CD4-positive, alpha-beta T cell (primary cell): ENCODE results near the gene EML6. TPM values are rescaled to one million over a fixed set of nuclear protein-coding genes. Genes with fewer than 3 reads are reported as not detected.

Experiments
- ATAC-seq: fragments of 200-7000 bp; cut with Tn5 transposase; one replicate; pipeline ENCODE4 v1.10.0; 2022; ENCODE audit warnings: mild to moderate bottlenecking; ENCODE audit not compliant: poor library complexity
- CTCF ChIA-PET: fragments of 350-600 bp; sonication (Branson Sonifier 250); formaldehyde crosslinking; loops from one replicate; lab custom pipeline; 2021; ENCODE audit warnings: antibody characterized with exemption, inconsistent platforms; lab: Charles Lee
- POLR2A ChIA-PET: fragments of 350-600 bp; sonication (Branson Sonifier 250); formaldehyde crosslinking; loops from one replicate; lab custom pipeline; 2021; ENCODE audit warnings: antibody characterized with exemption, inconsistent platforms; lab: Charles Lee
- DNase-seq, 14 experiments: peaks; one replicate each; pipeline ENCODE4 v3.0.0-alpha.2; 2013 to 2020; ENCODE audit warnings: mixed read lengths in 2 of 14
- H3K27ac ChIP-seq, 2 donors: one replicate each; pipeline versions ENCODE4 v1.5.1 to v1.7.0; 2013; ENCODE audit warnings: low read length in 2 of 2, low read depth in 1 of 2, mild to moderate bottlenecking in 1 of 2
- H3K27me3 ChIP-seq, 2 experiments: 1 replicate in 1 of 2; 2 replicates in 1 of 2; pipeline versions ENCODE4 v1.6.1 to v1.7.0; 2013; ENCODE audit warnings: low read length in 2 of 2, control low read depth in 1 of 2, mild to moderate bottlenecking in 1 of 2, moderate library complexity in 1 of 2; ENCODE audit not compliant: insufficient read depth in 2 of 2, control insufficient read depth in 1 of 2
- H3K36me3 ChIP-seq: one replicate; pipeline ENCODE4 v1.6.1; 2013; ENCODE audit warnings: low read length, control low read depth; ENCODE audit not compliant: insufficient read depth
- H3K4me1 ChIP-seq: one replicate; pipeline ENCODE4 v1.6.1; 2013; ENCODE audit warnings: low read length, control low read depth; ENCODE audit not compliant: insufficient read depth
- H3K4me3 ChIP-seq: one replicate; pipeline ENCODE4 v1.5.1; 2013; ENCODE audit warnings: mild to moderate bottlenecking, low read length, moderate library complexity
- H3K9me3 ChIP-seq, 2 experiments: 1 replicate in 1 of 2; 2 replicates in 1 of 2; pipeline versions ENCODE4 v1.6.1 to v1.7.0; 2013; ENCODE audit warnings: low read length in 2 of 2, mild to moderate bottlenecking in 2 of 2, control low read depth in 1 of 2, moderate library complexity in 1 of 2; ENCODE audit not compliant: control insufficient read depth in 1 of 2, insufficient read depth in 1 of 2
- H3K27ac Mint-ChIP-seq: one replicate; pipeline ENCODE4 v1.8.0; 2020; ENCODE audit warnings: mixed read lengths
- H3K27me3 Mint-ChIP-seq: one replicate; pipeline ENCODE4 v1.8.0; 2021; ENCODE audit warnings: mixed read lengths
- H3K36me3 Mint-ChIP-seq: one replicate; pipeline ENCODE4 v1.8.0; 2021; ENCODE audit warnings: low read depth, mixed read lengths
- H3K4me1 Mint-ChIP-seq: one replicate; pipeline ENCODE4 v1.8.0; 2021; ENCODE audit warnings: low read depth, mixed read lengths
- H3K4me3 Mint-ChIP-seq: one replicate; pipeline ENCODE4 v1.8.0; 2020; ENCODE audit warnings: mild to moderate bottlenecking, mixed read lengths
- H3K9me3 Mint-ChIP-seq: one replicate; pipeline ENCODE4 v1.8.0; 2020; ENCODE audit warnings: mixed read lengths
- intact Hi-C, 2 experiments: fragments of 100-400 bp; cut with DNase I in 1 of 2; cut with micrococcal nuclease in 1 of 2; formaldehyde crosslinking; loops; one replicate each; pipeline versions ENCODE4 v1.15.1 to v1.9.0; 2023 to 2025; cut with DNase I, micrococcal nuclease
- total RNA-seq, 174 experiments: library from RNA in 2 of 174; stranded (reverse) in 2 of 174; gene quantifications; one replicate each; pipeline ENCODE4 v1.2.3 and lab custom pipeline; 2021 to 2026
- TF ChIP-seq, protein P1 (sequence below): fragments of 200-600 bp; IDR thresholded peaks from one replicate; pipeline ENCODE4 v1.8.0; 2022; ENCODE audit warnings: antibody characterized with exemption, mild to moderate bottlenecking

The EML6 gene
- total RNA-seq, 2 experiments from 2014 or later = 0.22 to 0.34 TPM

- no peak overlapping the region for H3K4me3 ChIP-seq
- peaks cover 0 to 8% of the 10 kb centered on the region in 2 experiments for H3K9me3 ChIP-seq
- intact Hi-C loops = loop anchor here (1.0 to 10.0 kb wide), 5 partner anchors 183 to 1283 kb away; no protein-coding TSS in a partner anchor
- no peak overlapping the region for H3K4me3 Mint-ChIP-seq
- POLR2A ChIA-PET = interaction anchor here (1.0 to 1.6 kb wide), 7 partner anchors 13 to 598 kb away, joined by 3 to 10 read pairs (median 4); partner anchors contain the start of gene ACYP2
- DNase-seq (peak in 3 of 14 experiments; percentile 73 to 78 (median 78)), ATAC-seq (peak; percentile 72)
- H3K27me3 Mint-ChIP-seq = peaks cover 16% of the 10 kb centered on the region
- H3K27me3 ChIP-seq = peaks cover 17 to 23% of the 10 kb centered on the region in 2 experiments
- CTCF ChIA-PET = interaction anchor here (0.6 to 4.5 kb wide), 19 partner anchors 7 to 720 kb away, joined by 3 to 43 read pairs (median 3); partner anchors contain the start of gene EML6
- no peaks in the 10 kb centered on the region for H3K36me3 ChIP-seq
- no peak overlapping the region for H3K27ac Mint-ChIP-seq
- no peaks in the 10 kb centered on the region for H3K4me1 Mint-ChIP-seq
- H3K27ac ChIP-seq = no peak overlapping the region
- TF ChIP-seq, protein P1, sequence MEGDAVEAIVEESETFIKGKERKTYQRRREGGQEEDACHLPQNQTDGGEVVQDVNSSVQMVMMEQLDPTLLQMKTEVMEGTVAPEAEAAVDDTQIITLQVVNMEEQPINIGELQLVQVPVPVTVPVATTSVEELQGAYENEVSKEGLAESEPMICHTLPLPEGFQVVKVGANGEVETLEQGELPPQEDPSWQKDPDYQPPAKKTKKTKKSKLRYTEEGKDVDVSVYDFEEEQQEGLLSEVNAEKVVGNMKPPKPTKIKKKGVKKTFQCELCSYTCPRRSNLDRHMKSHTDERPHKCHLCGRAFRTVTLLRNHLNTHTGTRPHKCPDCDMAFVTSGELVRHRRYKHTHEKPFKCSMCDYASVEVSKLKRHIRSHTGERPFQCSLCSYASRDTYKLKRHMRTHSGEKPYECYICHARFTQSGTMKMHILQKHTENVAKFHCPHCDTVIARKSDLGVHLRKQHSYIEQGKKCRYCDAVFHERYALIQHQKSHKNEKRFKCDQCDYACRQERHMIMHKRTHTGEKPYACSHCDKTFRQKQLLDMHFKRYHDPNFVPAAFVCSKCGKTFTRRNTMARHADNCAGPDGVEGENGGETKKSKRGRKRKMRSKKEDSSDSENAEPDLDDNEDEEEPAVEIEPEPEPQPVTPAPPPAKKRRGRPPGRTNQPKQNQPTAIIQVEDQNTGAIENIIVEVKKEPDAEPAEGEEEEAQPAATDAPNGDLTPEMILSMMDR = peak; percentile 77
- H3K4me1 ChIP-seq = peaks cover 12% of the 10 kb centered on the region
- H3K9me3 Mint-ChIP-seq = no peaks in the 10 kb centered on the region
- H3K36me3 Mint-ChIP-seq = no peaks in the 10 kb centered on the region
Observed at GRCh38 chr2:54704688-54705605, 18.5 kb upstream of the EML6 start.

DNA sequence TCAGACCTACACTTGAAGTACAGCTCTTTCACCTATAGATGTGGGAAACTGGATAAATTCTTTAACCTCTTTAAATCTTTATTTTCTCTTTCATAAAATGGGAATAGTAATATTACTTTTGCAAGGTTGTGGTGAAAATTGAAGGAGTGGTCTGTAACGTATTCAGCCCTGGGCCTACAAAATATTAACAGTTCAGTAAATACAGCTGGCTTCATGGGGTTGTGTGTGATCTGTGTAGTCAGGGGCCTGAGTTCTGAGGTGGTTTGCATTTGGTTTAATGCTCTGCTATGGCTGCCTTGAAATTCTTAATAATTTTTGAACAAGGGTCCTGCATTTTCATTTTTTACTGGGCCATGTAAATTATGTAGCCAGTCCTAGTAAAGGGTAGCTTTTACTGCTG is 16.8 kb upstream of the EML6 start:
- Histone ChIP-seq H3K27ac (no peak overlapping the region), H3K4me1 (peaks cover 12% of the 10 kb centered on the region), H3K4me3 (no peak overlapping the region), H3K27me3 (peaks cover 22 to 29% of the 10 kb centered on the region in 2 experiments), H3K9me3 (peaks cover 0 to 8% of the 10 kb centered on the region in 2 experiments), H3K36me3 (no peaks in the 10 kb centered on the region)
- Mint-ChIP-seq H3K27ac (no peak overlapping the region), H3K36me3 (no peaks in the 10 kb centered on the region), H3K4me3 (no peak overlapping the region), H3K9me3 (no peaks in the 10 kb centered on the region), H3K4me1 (no peaks in the 10 kb centered on the region), H3K27me3 (peaks cover 24% of the 10 kb centered on the region)
- TF ChIP-seq, protein P1 = no peak
- intact Hi-C loops = loop anchor here (10.0 kb wide), 2 partner anchors 502 to 792 kb away; no protein-coding TSS in a partner anchor
- CTCF ChIA-PET = interaction anchor here (4.5 kb wide), 1 partner anchor 182 kb away, joined by 43 read pairs; no protein-coding TSS in a partner anchor
- no peak for ATAC-seq
- no peak for DNase-seq
- POLR2A ChIA-PET = interaction anchor here (0.6 to 2.2 kb wide), 2 partner anchors 16 to 488 kb away, joined by 3 to 7 read pairs; partner anchors contain the start of gene EML6

DNA sequence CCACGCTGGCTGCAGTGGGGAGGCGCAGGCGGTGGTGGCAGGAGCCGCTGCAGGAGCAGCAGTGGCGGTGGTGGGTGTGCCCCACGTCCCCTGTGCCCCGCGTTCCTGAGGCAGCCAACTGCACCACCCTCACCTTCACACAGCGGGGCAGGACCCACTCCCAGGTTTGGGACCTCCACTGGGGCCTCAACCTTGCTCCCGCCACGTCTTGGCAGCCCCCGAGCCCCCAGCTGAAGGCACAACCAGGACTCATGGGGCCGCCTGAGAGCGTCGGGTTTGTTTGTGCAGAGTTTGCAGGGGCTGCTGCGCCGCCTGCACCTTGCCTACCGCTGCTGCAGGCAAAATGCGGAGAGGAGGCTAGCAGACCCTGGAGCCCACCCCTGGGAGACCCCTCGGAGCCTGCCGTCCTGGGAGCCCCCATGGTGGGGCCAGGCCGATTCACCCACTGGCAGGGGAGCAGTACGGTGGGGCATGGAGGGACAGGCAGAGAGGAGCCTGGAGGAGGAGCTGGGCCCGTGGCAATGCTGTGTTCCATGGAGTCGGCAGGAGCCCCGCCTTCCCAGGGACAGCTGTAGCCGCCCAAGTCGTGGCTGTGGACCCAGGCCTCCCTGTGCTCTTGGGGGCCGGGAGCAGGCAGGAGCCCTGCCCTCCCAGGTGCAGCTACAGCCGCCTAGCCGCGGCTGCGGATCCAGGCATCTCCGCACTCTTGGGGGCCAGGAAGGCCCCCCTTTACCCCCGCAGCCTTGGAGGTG is 14.7 kb upstream of the EML6 start:
- no peak overlapping the region for H3K27ac Mint-ChIP-seq
- H3K4me1 Mint-ChIP-seq = no peaks in the 10 kb centered on the region
- TF ChIP-seq, protein P1 = no peak
- DNase-seq (peak in 3 of 14 experiments; percentile 11 to 32 (median 21)), ATAC-seq (peak; percentile 53)
- H3K4me3 Mint-ChIP-seq = peak overlapping the region; percentile 34
- peaks cover 34% of the 10 kb centered on the region for H3K27me3 Mint-ChIP-seq
- no peaks in the 10 kb centered on the region for H3K9me3 Mint-ChIP-seq
- Histone ChIP-seq H3K4me3 (peak overlapping the region; percentile 42), H3K27ac (no peak overlapping the region), H3K36me3 (no peaks in the 10 kb centered on the region), H3K4me1 (peaks cover 12% of the 10 kb centered on the region), H3K9me3 (peaks cover 0 to 8% of the 10 kb centered on the region in 2 experiments), H3K27me3 (peaks cover 22 to 29% of the 10 kb centered on the region in 2 experiments)
- POLR2A ChIA-PET = interaction anchor here (1.4 to 2.2 kb wide), 2 partner anchors 14 kb away, joined by 4 to 7 read pairs; partner anchors contain the start of gene EML6
- intact Hi-C loops = loop anchor here (10.0 kb wide), 2 partner anchors 504 to 794 kb away; no protein-coding TSS in a partner anchor
- H3K36me3 Mint-ChIP-seq = no peaks in the 10 kb centered on the region
- CTCF ChIA-PET = interaction anchor here (1.0 to 1.6 kb wide), 2 partner anchors 43 to 130 kb away, joined by 5 read pairs; no protein-coding TSS in a partner anchor
